HepG2 (cell line): ENCODE measurements around the gene PRR30. TPM values are rescaled to one million over a fixed set of nuclear protein-coding genes. Genes with fewer than 3 reads are reported as not detected.

Source experiments
- ARNT2 ChIP-seq: sonication (generic); formaldehyde crosslinking; IDR thresholded peaks from 2 replicates; pipeline ENCODE4 v1.8.0; 2022; ENCODE audit warnings: mild to moderate bottlenecking, low read depth, missing genetic modification reagents, moderate library complexity
- DDIT3 ChIP-seq: sonication (generic); formaldehyde crosslinking; IDR thresholded peaks from 2 replicates; pipeline ENCODE4 v1.4.0; 2020; ENCODE audit warnings: mild to moderate bottlenecking, missing genetic modification reagents
- FOSL1 ChIP-seq: sonication (generic); formaldehyde crosslinking; IDR thresholded peaks from 2 replicates; pipeline ENCODE4 v1.9.0; 2021; ENCODE audit warnings: missing genetic modification reagents, borderline replicate concordance
- HOXA5 ChIP-seq: sonication (generic); formaldehyde crosslinking; IDR thresholded peaks from 2 replicates; pipeline ENCODE4 v1.4.0; 2020; ENCODE audit warnings: missing genetic modification reagents
- MZF1 ChIP-seq: sonication (generic); formaldehyde crosslinking; IDR thresholded peaks from 2 replicates; pipeline ENCODE4 v1.8.1; 2023; ENCODE audit warnings: mild to moderate bottlenecking, missing genetic modification reagents, borderline replicate concordance
- NFKB2 ChIP-seq: sonication (generic); formaldehyde crosslinking; IDR thresholded peaks from 2 replicates; pipeline ENCODE4 v1.4.0; 2020; ENCODE audit warnings: missing genetic modification reagents, borderline replicate concordance
- SP2 ChIP-seq: sonication (generic); formaldehyde crosslinking; IDR thresholded peaks from 2 replicates; pipeline ENCODE4 v1.5.1; 2020; ENCODE audit warnings: mild to moderate bottlenecking, missing genetic modification reagents
- STAT5B ChIP-seq: sonication (generic); formaldehyde crosslinking; IDR thresholded peaks from 2 replicates; pipeline ENCODE4 v1.4.0; 2020; ENCODE audit warnings: missing genetic modification reagents
- TEAD3 ChIP-seq: optimal IDR thresholded peaks from 2 replicates; pipeline ENCODE3; 2016; ENCODE audit warnings: borderline replicate concordance
- TERF1 ChIP-seq: sonication (generic); formaldehyde crosslinking; IDR thresholded peaks from 2 replicates; pipeline ENCODE4 v1.8.0; 2022; ENCODE audit warnings: mild to moderate bottlenecking, missing genetic modification reagents, moderate library complexity
- ZFP82 ChIP-seq: sonication (generic); formaldehyde crosslinking; IDR thresholded peaks from 2 replicates; pipeline ENCODE4 v1.5.1; 2020; ENCODE audit warnings: mild to moderate bottlenecking, missing genetic modification reagents, borderline replicate concordance
- ZNF331 ChIP-seq: sonication (generic); formaldehyde crosslinking; IDR thresholded peaks from 2 replicates; pipeline ENCODE4 v1.4.0; 2020; ENCODE audit warnings: missing genetic modification reagents
- ZNF432 ChIP-seq: sonication (generic); formaldehyde crosslinking; IDR thresholded peaks from 2 replicates; pipeline ENCODE4 v1.5.0; 2020; ENCODE audit warnings: missing genetic modification reagents, mild to moderate bottlenecking, borderline replicate concordance
- ZNF550 ChIP-seq: sonication (generic); formaldehyde crosslinking; IDR thresholded peaks from 2 replicates; pipeline ENCODE4 v1.4.0; 2020; ENCODE audit warnings: mild to moderate bottlenecking, missing genetic modification reagents, borderline replicate concordance
- polyA plus RNA-seq, 8 experiments: library from polyadenylated mRNA; depleted of rRNA in 3 of 8; stranded (reverse) in 7 of 8; unstranded in 1 of 8; fragments of >200 nt; fragmentation: Illumina TruSeq in 4 of 8; extraction: Trizol in 4 of 8; gene quantifications; 2 replicates each; pipeline versions ENCODE4 v1.2.1 to v1.2.3, GENCODE V29; 2011 to 2016; ENCODE audit warnings: low read depth in 4 of 8, missing spikeins in 1 of 8, mixed read lengths in 1 of 8; ENCODE audit not compliant: insufficient read depth in 1 of 8
- total RNA-seq, 5 experiments: library from RNA; depleted of rRNA; stranded (reverse); fragments of >200 nt; fragmentation: Illumina TruSeq; extraction: Trizol; gene quantifications; 2 replicates each; pipeline ENCODE4 v1.2.3, GENCODE V29; 2016; ENCODE audit warnings: low read depth in 1 of 5
- TF ChIP-seq, protein P1 (sequence below): sonication (generic); IDR thresholded peaks from 2 replicates; pipeline ENCODE4 v1.6.1; 2016; ENCODE audit warnings: low read depth, borderline replicate concordance
- TF ChIP-seq, protein P2 (sequence below), 2 experiments: fragments of 450-650 bp in 1 of 2; sonication (generic) in 1 of 2; formaldehyde crosslinking in 1 of 2; IDR thresholded peaks; 2 replicates each; pipeline versions ENCODE4 v1.6.1 to v1.8.0; 2016 to 2022; ENCODE audit warnings: antibody characterized with exemption in 1 of 2, mild to moderate bottlenecking in 1 of 2, missing genetic modification reagents in 1 of 2

The PRR30 gene
- total and polyA plus RNA-seq, 2 of the 13 experiments (the other 11 are each of a cell fraction or from before 2014, with no cell fraction given), result not detected

GRCh38 chr2:27093430-27094352, 45.5 kb downstream of the PRR30 start (continued):
- TF ChIP-seq, protein P1, sequence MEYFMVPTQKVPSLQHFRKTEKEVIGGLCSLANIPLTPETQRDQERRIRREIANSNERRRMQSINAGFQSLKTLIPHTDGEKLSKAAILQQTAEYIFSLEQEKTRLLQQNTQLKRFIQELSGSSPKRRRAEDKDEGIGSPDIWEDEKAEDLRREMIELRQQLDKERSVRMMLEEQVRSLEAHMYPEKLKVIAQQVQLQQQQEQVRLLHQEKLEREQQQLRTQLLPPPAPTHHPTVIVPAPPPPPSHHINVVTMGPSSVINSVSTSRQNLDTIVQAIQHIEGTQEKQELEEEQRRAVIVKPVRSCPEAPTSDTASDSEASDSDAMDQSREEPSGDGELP, result peak; percentile 91; the same call in 1 of the 2 replicates
- TF ChIP-seq HOXA5 (CRISPR knock-in tag) (peak; percentile 73; the same call in 1 of the 2 replicates), ZNF432 (CRISPR knock-in tag) (no peak), ZNF550 (CRISPR knock-in tag) (peak; percentile 29), NFKB2 (no peak; the same call in 1 of the 2 replicates), MZF1 (CRISPR knock-in tag) (no peak), SP2 (no peak), FOSL1 (CRISPR knock-in tag) (no peak), ZNF331 (CRISPR knock-in tag) (peak; percentile 93), DDIT3 (CRISPR knock-in tag) (no peak), ARNT2 (peak; percentile 41; the same call in 1 of the 2 replicates), STAT5B (CRISPR knock-in tag) (peak; percentile 83; the same call in 1 of the 2 replicates), TERF1 (CRISPR knock-in tag) (no peak), ZFP82 (0 out of 2 replicates have a peak, but pooled peaks have one; percentile 82), TEAD3 (peak; percentile 64)
- TF ChIP-seq, protein P2, sequence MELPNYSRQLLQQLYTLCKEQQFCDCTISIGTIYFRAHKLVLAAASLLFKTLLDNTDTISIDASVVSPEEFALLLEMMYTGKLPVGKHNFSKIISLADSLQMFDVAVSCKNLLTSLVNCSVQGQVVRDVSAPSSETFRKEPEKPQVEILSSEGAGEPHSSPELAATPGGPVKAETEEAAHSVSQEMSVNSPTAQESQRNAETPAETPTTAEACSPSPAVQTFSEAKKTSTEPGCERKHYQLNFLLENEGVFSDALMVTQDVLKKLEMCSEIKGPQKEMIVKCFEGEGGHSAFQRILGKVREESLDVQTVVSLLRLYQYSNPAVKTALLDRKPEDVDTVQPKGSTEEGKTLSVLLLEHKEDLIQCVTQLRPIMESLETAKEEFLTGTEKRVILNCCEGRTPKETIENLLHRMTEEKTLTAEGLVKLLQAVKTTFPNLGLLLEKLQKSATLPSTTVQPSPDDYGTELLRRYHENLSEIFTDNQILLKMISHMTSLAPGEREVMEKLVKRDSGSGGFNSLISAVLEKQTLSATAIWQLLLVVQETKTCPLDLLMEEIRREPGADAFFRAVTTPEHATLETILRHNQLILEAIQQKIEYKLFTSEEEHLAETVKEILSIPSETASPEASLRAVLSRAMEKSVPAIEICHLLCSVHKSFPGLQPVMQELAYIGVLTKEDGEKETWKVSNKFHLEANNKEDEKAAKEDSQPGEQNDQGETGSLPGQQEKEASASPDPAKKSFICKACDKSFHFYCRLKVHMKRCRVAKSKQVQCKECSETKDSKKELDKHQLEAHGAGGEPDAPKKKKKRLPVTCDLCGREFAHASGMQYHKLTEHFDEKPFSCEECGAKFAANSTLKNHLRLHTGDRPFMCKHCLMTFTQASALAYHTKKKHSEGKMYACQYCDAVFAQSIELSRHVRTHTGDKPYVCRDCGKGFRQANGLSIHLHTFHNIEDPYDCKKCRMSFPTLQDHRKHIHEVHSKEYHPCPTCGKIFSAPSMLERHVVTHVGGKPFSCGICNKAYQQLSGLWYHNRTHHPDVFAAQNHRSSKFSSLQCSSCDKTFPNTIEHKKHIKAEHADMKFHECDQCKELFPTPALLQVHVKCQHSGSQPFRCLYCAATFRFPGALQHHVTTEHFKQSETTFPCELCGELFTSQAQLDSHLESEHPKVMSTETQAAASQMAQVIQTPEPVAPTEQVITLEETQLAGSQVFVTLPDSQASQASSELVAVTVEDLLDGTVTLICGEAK (IDR thresholded peaks at IDR 0.05), result no peak
- TF ChIP-seq, protein P2 (CRISPR knock-in tag; IDR thresholded peaks at IDR 0.05), result no peak; the same call in 1 of the 2 replicates
